ENCODE results near the gene RHOXF1. TPM values are rescaled to one million over a fixed set of nuclear protein-coding genes. Genes with fewer than 3 reads are reported as not detected.
"Not testable (repeated sequence)": the region's sequence is repeated elsewhere in the genome, so short reads cannot be mapped to it uniquely, and the experiment has no call there.

RHOXF1 gene
- total and polyA plus RNA-seq, 2 donors (not counting 3 experiments of a cell fraction or from before 2014, with no cell fraction given): not detected

- TF ChIP-seq GATA2 (IDR thresholded peaks at IDR 0.05; ENCODE audit: insufficient read depth, insufficient read length, low read depth, low read length) (no peak), MYC (IDR thresholded peaks at IDR 0.05; ENCODE audit: low read depth, low read length) (no peak), MAX (IDR thresholded peaks at IDR 0.05; ENCODE audit: insufficient read depth, insufficient read length) (no peak), POLR2A (IDR thresholded peaks at IDR 0.05; ENCODE audit: low read depth, low read length) (no peak), POLR2AphosphoS5 (IDR thresholded peaks at IDR 0.05; ENCODE audit: insufficient read depth, low read depth, low read length) (no peak), CTCF (IDR thresholded peaks at IDR 0.05; ENCODE audit: extremely low read depth in 1 of 2, insufficient read depth in 1 of 2, low read depth in 1 of 2, low read length in 2 of 2) (no peak), FOS (IDR thresholded peaks at IDR 0.05; ENCODE audit: borderline replicate concordance, insufficient read depth, low read length) (no peak), EZH2 (IDR thresholded peaks at IDR 0.05; ENCODE audit: borderline replicate concordance, low read depth, low read length, severe bottlenecking) (no peak), JUN (IDR thresholded peaks at IDR 0.05; ENCODE audit: borderline replicate concordance, insufficient read depth, insufficient read length, low read depth) (no peak)
- H3K4me2 ChIP-seq (ENCODE audit: insufficient read depth, low read length): no peak overlapping the region
- H3K4me1 ChIP-seq (ENCODE audit: control insufficient read depth, extremely low read depth, insufficient read depth, low read length): no peaks in the 10 kb centered on the region
- FAIRE-seq: no peak
- no peak overlapping the region for H3K9ac ChIP-seq (replicated peaks; ENCODE audit: extremely low read depth, insufficient read depth, low read length)
- dilution Hi-C loops (cut with MboI; ENCODE audit: extremely low pct_ligation_motif_present, low sequenced_read_pairs): no loop called here
- H3K27me3 ChIP-seq (ENCODE audit: control insufficient read depth in 2 of 2, insufficient read depth in 2 of 2, low read length in 2 of 2): no peaks in the 10 kb centered on the region
- no peaks in the 10 kb centered on the region for H3K79me2 ChIP-seq (ENCODE audit: control insufficient read depth, insufficient read depth, low read length)
- H4K20me1 ChIP-seq (replicated peaks; ENCODE audit: control insufficient read depth, extremely low read depth, insufficient read depth, low read length): no peaks in the 10 kb centered on the region
- ChIA-PET POLR2A (no interaction called here), CTCF (interaction anchor here (1.7 kb wide), 1 partner anchor 78 kb away, joined by 5 read pairs; no protein-coding TSS in a partner anchor)
- no peaks in the 10 kb centered on the region for H3K9me3 ChIP-seq (replicated peaks; ENCODE audit: control insufficient read depth, insufficient read depth, low read length)
- no peak overlapping the region for H3K4me3 ChIP-seq (replicated peaks in 1 of 3; ENCODE audit: insufficient read depth in 1 of 3, low read depth in 1 of 3, low read length in 3 of 3)
- no peak overlapping the region for H2AFZ ChIP-seq (ENCODE audit: low read depth, low read length)
- no peaks in the 10 kb centered on the region for H3K36me3 ChIP-seq (ENCODE audit: control insufficient read depth in 2 of 2, extremely low read depth in 1 of 2, insufficient read depth in 2 of 2, low read length in 2 of 2)
- no peaks in the 10 kb centered on the region for H3K9me1 ChIP-seq (replicated peaks; ENCODE audit: control insufficient read depth, extremely low read depth, insufficient read depth, low read length)
- DNase-seq (ENCODE audit: low read depth, low spot score): no peak
- no peak overlapping the region for H3K27ac ChIP-seq (ENCODE audit: insufficient read depth, low read depth, low read length)
- intact Hi-C loops (cut with micrococcal nuclease): no loop called here
- no TSS peak for BruUV-seq (replicated peaks)
These were observed 20.4 kb upstream of the RHOXF1 start for GRCh38 chrX:120136128-120136527.

GRCh38 chrX:120128306-120128846 is 12.7 kb upstream of the RHOXF1 start:
- H3K36me3 ChIP-seq (ENCODE audit: control insufficient read depth in 2 of 2, extremely low read depth in 1 of 2, insufficient read depth in 2 of 2, low read length in 2 of 2); H4K20me1 ChIP-seq (replicated peaks; ENCODE audit: control insufficient read depth, extremely low read depth, insufficient read depth, low read length); DNase-seq (ENCODE audit: low read depth, low spot score); H3K9ac ChIP-seq (replicated peaks; ENCODE audit: extremely low read depth, insufficient read depth, low read length); H3K27me3 ChIP-seq (ENCODE audit: control insufficient read depth in 2 of 2, insufficient read depth in 2 of 2, low read length in 2 of 2); H3K79me2 ChIP-seq (ENCODE audit: control insufficient read depth, insufficient read depth, low read length); POLR2A ChIA-PET; H3K27ac ChIP-seq (ENCODE audit: insufficient read depth, low read depth, low read length); H2AFZ ChIP-seq (ENCODE audit: low read depth, low read length); H3K4me1 ChIP-seq (ENCODE audit: control insufficient read depth, extremely low read depth, insufficient read depth, low read length); BruUV-seq (replicated peaks); dilution Hi-C loops (cut with MboI; ENCODE audit: extremely low pct_ligation_motif_present, low sequenced_read_pairs); H3K4me3 ChIP-seq (replicated peaks in 1 of 3; ENCODE audit: insufficient read depth in 1 of 3, low read depth in 1 of 3, low read length in 3 of 3); H3K9me1 ChIP-seq (replicated peaks; ENCODE audit: control insufficient read depth, extremely low read depth, insufficient read depth, low read length); H3K4me2 ChIP-seq (ENCODE audit: insufficient read depth, low read length); intact Hi-C loops (cut with micrococcal nuclease); H3K9me3 ChIP-seq (replicated peaks; ENCODE audit: control insufficient read depth, insufficient read depth, low read length); CTCF ChIA-PET: not testable (repeated sequence)
- FAIRE-seq: peak; percentile 58
